GM08714 (cell line): ENCODE measurements around the gene ENOX2.

ENCODE experiments used
- H3K4me3 ChIP-seq: fragments of 200-500 bp; sonication (Bioruptor generic); 2 replicates; pipeline ENCODE4 v1.5.1; 2014; ENCODE audit warnings: mild to moderate bottlenecking, low read length, inconsistent platforms
- ZNF274 ChIP-seq: IDR thresholded peaks from 2 replicates; pipeline ENCODE4 v1.6.1; 2012; ENCODE audit warnings: mild to moderate bottlenecking, low read depth, low read length

ENOX2 gene

DNA sequence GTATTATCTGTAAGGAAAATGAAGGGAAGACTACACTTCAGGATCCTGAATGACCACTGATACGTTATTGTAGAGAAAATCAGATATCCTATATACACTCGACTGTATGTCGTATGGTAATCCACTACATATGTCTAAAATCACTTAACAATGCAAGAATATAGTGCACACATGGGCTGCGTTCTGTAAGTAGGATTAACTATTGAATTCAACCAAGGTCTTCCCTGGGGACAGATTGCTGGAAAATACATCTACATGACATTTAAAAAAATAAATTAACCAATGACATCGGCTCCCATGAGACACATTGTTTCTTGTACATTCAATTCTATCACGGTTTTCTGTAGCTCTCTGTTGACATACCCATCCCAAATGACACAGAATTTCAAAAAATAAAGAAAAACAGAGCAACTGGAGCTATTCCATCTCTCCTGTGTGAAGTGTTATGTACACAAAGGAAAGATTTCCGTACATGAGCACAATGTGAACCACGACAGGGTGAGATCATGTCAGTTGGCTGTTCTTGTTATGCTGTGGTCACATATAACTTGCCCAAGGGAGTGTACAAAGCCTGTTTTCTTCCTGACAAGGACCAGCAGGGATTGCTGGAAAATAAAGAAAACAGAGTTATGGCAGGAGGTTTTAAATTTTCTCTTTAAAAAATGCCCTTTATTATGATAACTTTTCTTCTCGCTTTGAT lies 6.1 kb downstream of the ENOX2 start:
- no peak for TF ChIP-seq ZNF274
- H3K4me3 ChIP-seq: no peak overlapping the region

GRCh38 chrX:130896026-130896425 lies 7.0 kb downstream of the ENOX2 start:
- H3K4me3 ChIP-seq: no peak overlapping the region
- TF ChIP-seq ZNF274: no peak

GRCh38 chrX:130895299-130895698 lies 7.7 kb downstream of the ENOX2 start:
- no peak overlapping the region for H3K4me3 ChIP-seq
- TF ChIP-seq ZNF274: no peak

DNA sequence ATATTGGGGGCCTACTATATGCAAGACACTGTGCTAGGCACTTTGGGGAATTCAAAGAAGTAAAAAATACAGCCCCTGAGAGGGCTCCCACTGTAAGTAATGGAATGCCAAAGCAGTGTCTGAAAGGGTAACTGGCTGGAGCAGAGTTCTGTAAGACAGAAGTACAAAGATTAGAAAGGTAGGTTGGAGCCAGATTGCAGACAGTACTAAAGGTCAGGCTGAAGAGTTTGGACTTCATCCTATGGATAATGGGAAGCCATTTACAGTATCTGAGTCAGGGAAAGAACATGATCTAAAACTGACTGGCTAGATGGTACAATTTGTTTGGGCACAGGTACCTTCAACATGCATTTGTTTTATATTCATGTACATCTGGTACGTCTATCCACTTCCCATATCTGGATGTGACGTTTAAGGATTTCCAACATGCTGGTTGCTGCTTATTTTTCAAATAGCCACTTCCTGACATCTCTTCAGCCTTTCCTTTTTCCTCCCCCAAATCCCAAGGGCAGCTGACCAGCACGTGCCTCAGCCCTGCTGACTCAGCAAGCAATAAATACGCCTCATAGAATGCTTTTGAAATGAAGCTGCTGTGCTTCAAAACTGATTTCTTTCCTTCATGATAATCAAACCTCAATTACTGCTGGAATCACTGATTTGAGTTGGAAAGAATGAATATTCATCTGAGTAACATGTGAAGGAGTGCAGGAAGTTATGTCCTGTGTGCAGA lies 9.5 kb downstream of the ENOX2 start:
- no peak for TF ChIP-seq ZNF274
- no peak overlapping the region for H3K4me3 ChIP-seq

DNA sequence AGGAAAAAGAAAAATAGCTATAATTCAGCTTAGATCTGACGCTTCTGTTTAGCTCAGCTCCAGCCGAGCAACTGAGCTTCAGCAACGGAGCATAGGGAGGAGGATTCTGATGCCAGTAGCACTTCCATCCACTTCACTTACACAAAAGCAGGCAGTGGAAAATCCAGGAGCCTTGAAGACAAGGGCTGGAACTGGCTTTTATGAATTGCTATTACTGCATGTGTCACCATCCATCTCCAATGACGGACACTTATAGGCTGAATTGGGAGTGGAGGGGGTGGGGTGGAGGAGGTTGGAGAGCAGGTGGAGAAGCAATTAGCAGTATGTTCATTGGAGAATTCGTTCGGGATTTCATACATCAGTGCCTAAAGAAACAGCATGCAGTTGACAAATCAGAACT lies 15.6 kb downstream of the ENOX2 start:
- no peak for TF ChIP-seq ZNF274
- no peak overlapping the region for H3K4me3 ChIP-seq

DNA sequence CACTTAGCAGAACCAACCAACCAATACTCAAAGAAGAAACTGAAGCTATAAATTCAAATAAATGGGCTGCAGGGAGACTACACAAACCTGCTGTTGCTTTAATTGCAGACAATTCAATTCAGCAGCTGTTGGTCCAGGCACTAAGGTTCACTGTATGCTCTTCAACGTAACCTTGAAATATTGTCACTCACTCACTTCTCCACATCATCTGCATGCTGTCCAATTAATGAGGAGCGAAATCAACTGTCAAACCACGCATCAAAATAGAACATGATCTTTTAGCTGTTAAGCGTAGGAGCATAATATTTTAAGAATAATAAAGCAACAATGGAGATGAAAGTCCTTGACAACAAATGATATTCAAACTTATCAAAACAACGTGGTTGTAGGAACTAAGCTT lies 17.0 kb downstream of the ENOX2 start:
- H3K4me3 ChIP-seq: no peak overlapping the region
- TF ChIP-seq ZNF274: no peak

- TF ChIP-seq ZNF274: no peak
These were observed 17.5 kb downstream of the ENOX2 start for GRCh38 chrX:130885508-130885907.

DNA sequence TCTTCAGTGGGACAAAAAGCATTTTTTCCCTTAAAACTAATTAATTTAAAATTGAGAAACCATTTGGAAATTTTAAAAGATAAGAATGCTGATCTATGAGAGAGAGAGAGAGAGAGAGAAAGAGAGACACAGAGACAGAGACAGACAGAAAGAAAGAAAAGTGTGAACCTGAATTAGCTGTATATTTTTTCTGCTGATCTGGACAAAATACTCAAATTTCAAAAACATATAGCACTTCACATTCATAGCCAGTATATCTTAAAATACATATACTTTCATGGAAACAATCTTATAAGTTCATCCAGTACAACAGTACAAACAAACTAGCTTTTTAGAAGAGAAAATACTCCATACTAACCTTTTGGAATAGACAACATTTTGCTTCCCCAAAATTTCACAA lies 18.4 kb downstream of the ENOX2 start:
- no peak for TF ChIP-seq ZNF274
- H3K4me3 ChIP-seq: no peak overlapping the region

More at GRCh38 chrX:130885508-130885907, 17.5 kb downstream of the ENOX2 start:
- no peak overlapping the region for H3K4me3 ChIP-seq

- no peak for TF ChIP-seq ZNF274
- H3K4me3 ChIP-seq: no peak overlapping the region
These were observed 23.1 kb downstream of the ENOX2 start for GRCh38 chrX:130879869-130880268.

GRCh38 chrX:130878350-130879341 lies 24.4 kb downstream of the ENOX2 start:
- H3K4me3 ChIP-seq: no peak overlapping the region
- TF ChIP-seq ZNF274: no peak

DNA sequence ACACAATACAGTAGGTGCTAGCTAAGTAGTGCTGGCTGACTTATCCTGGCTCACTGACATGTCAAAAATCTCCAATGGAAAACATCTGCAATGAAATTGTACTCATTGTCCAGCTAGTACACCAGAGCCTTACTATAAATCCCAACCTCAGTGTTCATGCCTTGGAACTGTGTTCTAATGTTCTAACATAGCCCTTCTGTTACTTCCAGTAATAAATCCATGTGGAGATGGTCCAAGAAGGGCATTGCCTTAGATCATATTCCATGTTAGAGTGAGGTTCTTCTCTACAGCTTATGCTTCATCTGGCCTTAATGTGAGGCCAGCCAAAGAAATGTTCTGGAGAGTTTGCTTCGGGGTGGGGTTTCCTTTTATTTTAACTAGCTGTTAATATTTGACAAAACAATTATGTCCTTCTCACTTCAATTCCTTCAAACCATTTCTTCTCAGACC lies 25.1 kb downstream of the ENOX2 start:
- no peak overlapping the region for H3K4me3 ChIP-seq
- TF ChIP-seq ZNF274: no peak

- H3K4me3 ChIP-seq: no peak overlapping the region
- no peak for TF ChIP-seq ZNF274
These were observed 26.8 kb downstream of the ENOX2 start for GRCh38 chrX:130876226-130876625.

DNA sequence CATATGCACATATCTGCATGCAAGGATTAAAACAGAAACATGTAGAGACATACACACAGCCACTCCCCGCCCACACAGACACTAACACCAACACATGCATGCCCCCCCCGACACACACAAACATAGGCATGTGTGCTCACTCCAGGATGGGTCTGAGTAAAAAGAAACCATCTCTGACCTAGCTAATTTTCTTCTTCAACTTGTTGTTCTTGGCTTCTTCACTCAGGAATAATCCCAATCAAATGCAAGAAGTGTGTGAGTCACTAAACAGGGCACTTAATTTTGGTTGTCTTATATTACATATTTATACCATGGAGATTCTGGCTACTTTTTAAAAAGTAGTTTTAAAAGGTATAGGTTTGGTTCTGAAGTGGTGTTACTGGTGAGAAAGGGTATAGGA lies 28.3 kb downstream of the ENOX2 start:
- no peak for TF ChIP-seq ZNF274
- no peak overlapping the region for H3K4me3 ChIP-seq

GRCh38 chrX:130869239-130869638 lies 33.8 kb downstream of the ENOX2 start:
- no peak for TF ChIP-seq ZNF274
- H3K4me3 ChIP-seq: no peak overlapping the region
